GM12891 (cell line): ENCODE data around the gene MSI2.

Experiments used
- PAX5 ChIP-seq: IDR thresholded peaks from 2 replicates; pipeline ENCODE4 v1.6.1; 2011; ENCODE audit warnings: low read length, moderate library complexity, mild to moderate bottlenecking; ENCODE audit not compliant: insufficient read depth, severe bottlenecking
- POLR2A ChIP-seq: IDR thresholded peaks from 2 replicates; pipeline ENCODE4 v1.6.1; 2011; ENCODE audit warnings: low read depth, low read length, control low read depth
- POLR2AphosphoS5 ChIP-seq: IDR thresholded peaks from 2 replicates; pipeline ENCODE4 v1.6.1; 2011; ENCODE audit warnings: low read depth, low read length, control low read depth
- POU2F2 ChIP-seq: IDR thresholded peaks from 2 replicates; pipeline ENCODE4 v1.6.1; 2011; ENCODE audit warnings: low read depth, mild to moderate bottlenecking, control low read depth, low read length, moderate library complexity
- SPI1 ChIP-seq: IDR thresholded peaks from 2 replicates; pipeline ENCODE4 v1.6.1; 2011; ENCODE audit warnings: low read depth, low read length, control low read depth
- TAF1 ChIP-seq: IDR thresholded peaks from 2 replicates; pipeline ENCODE4 v1.6.1; 2011; ENCODE audit warnings: low read depth, low read length, control low read depth

- TF ChIP-seq POLR2A (no peak), POLR2AphosphoS5 (no peak), SPI1 (no peak), POU2F2 (no peak), TAF1 (no peak), PAX5 (no peak)
These were observed 28.3 kb downstream of the MSI2 start for GRCh38 chr17:57284583-57284982.
